HepG2 (cell line): ENCODE data around the gene DHX34. TPM values are rescaled to one million over a fixed set of nuclear protein-coding genes. Genes with fewer than 3 reads are reported as not detected.
A peak's percentile ranks its signal among the peaks of the same experiment; 100 is the strongest.

Source experiments
- GFI1 ChIP-seq: sonication (generic); formaldehyde crosslinking; IDR thresholded peaks from 2 replicates; pipeline ENCODE4 v1.5.0; 2020; ENCODE audit warnings: missing genetic modification reagents, mild to moderate bottlenecking, borderline replicate concordance
- MIER2 ChIP-seq: IDR thresholded peaks from 2 replicates; pipeline ENCODE4 v1.6.1; 2016; ENCODE audit warnings: missing biosample characterization, missing genetic modification reagents
- NR2F2 ChIP-seq: IDR thresholded peaks from 2 replicates; pipeline ENCODE4 v1.6.1; 2012; ENCODE audit warnings: low read depth, inconsistent platforms, borderline replicate concordance
- PCBP1 ChIP-seq: fragments of 200-400 bp; formaldehyde crosslinking; IDR thresholded peaks from 2 replicates; pipeline ENCODE4 v1.6.1; 2017; ENCODE audit warnings: mild to moderate bottlenecking, low read depth, low read length, borderline replicate concordance
- POGZ ChIP-seq: sonication (generic); formaldehyde crosslinking; IDR thresholded peaks from 2 replicates; pipeline ENCODE4 v1.4.0; 2020; ENCODE audit warnings: mild to moderate bottlenecking, missing genetic modification reagents
- RFX5 ChIP-seq: IDR thresholded peaks from 2 replicates; pipeline ENCODE4 v1.6.1; 2011; ENCODE audit warnings: low read depth, low read length, improper control_type of control experiment
- RFXAP ChIP-seq: sonication (generic); formaldehyde crosslinking; IDR thresholded peaks from 2 replicates; pipeline ENCODE4 v1.4.0; 2020; ENCODE audit warnings: missing genetic modification reagents, borderline replicate concordance
- TCF7 ChIP-seq: sonication (generic); IDR thresholded peaks from 2 replicates; pipeline ENCODE4 v1.6.1; 2016; ENCODE audit warnings: antibody characterized with exemption, low read depth
- ZNF451 ChIP-seq: sonication (generic); formaldehyde crosslinking; IDR thresholded peaks from 2 replicates; pipeline ENCODE4 v1.5.0; 2020; ENCODE audit warnings: mild to moderate bottlenecking, missing genetic modification reagents
- ZNF496 ChIP-seq: sonication (generic); formaldehyde crosslinking; IDR thresholded peaks from 2 replicates; pipeline ENCODE4 v1.8.1; 2023; ENCODE audit warnings: mild to moderate bottlenecking, moderate library complexity, missing genetic modification reagents; ENCODE audit not compliant: insufficient replicate concordance
- ZNF709 ChIP-seq: sonication (generic); formaldehyde crosslinking; IDR thresholded peaks from 2 replicates; pipeline ENCODE4 v1.5.0; 2020; ENCODE audit warnings: mild to moderate bottlenecking, missing genetic modification reagents
- ZNF879 ChIP-seq: sonication (generic); formaldehyde crosslinking; IDR thresholded peaks from 2 replicates; pipeline ENCODE4 v1.8.1; 2023; ENCODE audit warnings: missing genetic modification reagents
- ZSCAN9 ChIP-seq: IDR thresholded peaks from 2 replicates; pipeline ENCODE4 v1.6.1; 2016; ENCODE audit warnings: borderline replicate concordance
- polyA plus RNA-seq, 8 experiments: library from polyadenylated mRNA; depleted of rRNA in 3 of 8; stranded (reverse) in 7 of 8; unstranded in 1 of 8; fragments of >200 nt; fragmentation: Illumina TruSeq in 4 of 8; extraction: Trizol in 4 of 8; gene quantifications; 2 replicates each; pipeline versions ENCODE4 v1.2.1 to v1.2.3, GENCODE V29; 2011 to 2016; ENCODE audit warnings: low read depth in 4 of 8, missing spikeins in 1 of 8, mixed read lengths in 1 of 8; ENCODE audit not compliant: insufficient read depth in 1 of 8
- total RNA-seq, 5 experiments: library from RNA; depleted of rRNA; stranded (reverse); fragments of >200 nt; fragmentation: Illumina TruSeq; extraction: Trizol; gene quantifications; 2 replicates each; pipeline ENCODE4 v1.2.3, GENCODE V29; 2016; ENCODE audit warnings: low read depth in 1 of 5
- TF ChIP-seq, protein P1 (sequence below): sonication (generic); formaldehyde crosslinking; IDR thresholded peaks from 2 replicates; pipeline ENCODE4 v1.9.0; 2021; ENCODE audit warnings: missing genetic modification reagents, borderline replicate concordance
- TF ChIP-seq, protein P2 (sequence below): sonication (generic); formaldehyde crosslinking; IDR thresholded peaks from 2 replicates; pipeline ENCODE4 v1.5.0; 2020; ENCODE audit warnings: mild to moderate bottlenecking, missing genetic modification reagents, borderline replicate concordance
- TF ChIP-seq, protein P3 (sequence below): sonication (generic); formaldehyde crosslinking; IDR thresholded peaks from 2 replicates; pipeline ENCODE4 v1.4.0; 2020; ENCODE audit warnings: missing genetic modification reagents
- TF ChIP-seq, protein P4 (sequence below): sonication (generic); formaldehyde crosslinking; IDR thresholded peaks from 2 replicates; pipeline ENCODE4 v1.4.0; 2020; ENCODE audit warnings: missing genetic modification reagents, borderline replicate concordance

Gene DHX34
- total and polyA plus RNA-seq, 2 of the 13 experiments (the other 11 are each of a cell fraction or from before 2014, with no cell fraction given): 9.2 to 12.0 TPM

DNA sequence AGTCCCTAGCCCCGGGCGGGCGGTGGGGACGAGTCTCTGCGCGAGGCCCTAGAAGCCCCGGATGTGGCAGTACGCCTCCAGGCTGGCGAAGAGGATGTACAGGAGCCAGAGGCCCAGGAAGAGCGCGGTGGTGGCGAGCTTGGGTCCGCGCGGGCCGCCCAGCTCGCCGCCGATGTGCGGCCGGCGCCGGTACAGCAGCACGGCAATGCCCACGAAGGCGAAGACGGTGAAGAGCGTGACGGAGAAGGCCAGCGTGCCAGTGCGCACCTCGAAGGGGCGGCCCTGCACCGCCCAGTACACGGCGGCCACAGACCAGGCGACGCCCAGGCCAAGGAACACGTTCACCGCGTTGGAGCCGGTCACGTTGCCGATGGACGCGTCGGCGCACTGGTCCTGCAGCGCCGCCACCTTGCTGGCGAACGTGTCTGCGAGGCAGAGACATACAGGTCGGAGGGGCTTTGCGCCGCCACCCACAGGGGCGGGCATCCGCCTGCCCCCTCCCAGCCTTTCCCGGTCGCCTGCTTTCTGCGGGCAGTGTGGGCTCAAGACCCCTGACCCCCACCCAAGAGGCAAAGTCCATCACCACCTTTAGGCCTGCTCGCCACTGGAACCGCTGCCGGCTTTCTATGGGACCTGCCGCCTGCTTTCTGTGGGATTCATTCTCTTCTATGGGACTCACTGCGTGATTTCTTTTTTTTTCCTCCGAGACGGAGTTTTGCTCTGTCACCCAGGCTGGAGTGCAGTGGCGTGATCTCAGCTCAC lies 81.1 kb downstream of the DHX34 start (continued):
- TF ChIP-seq, protein P1, sequence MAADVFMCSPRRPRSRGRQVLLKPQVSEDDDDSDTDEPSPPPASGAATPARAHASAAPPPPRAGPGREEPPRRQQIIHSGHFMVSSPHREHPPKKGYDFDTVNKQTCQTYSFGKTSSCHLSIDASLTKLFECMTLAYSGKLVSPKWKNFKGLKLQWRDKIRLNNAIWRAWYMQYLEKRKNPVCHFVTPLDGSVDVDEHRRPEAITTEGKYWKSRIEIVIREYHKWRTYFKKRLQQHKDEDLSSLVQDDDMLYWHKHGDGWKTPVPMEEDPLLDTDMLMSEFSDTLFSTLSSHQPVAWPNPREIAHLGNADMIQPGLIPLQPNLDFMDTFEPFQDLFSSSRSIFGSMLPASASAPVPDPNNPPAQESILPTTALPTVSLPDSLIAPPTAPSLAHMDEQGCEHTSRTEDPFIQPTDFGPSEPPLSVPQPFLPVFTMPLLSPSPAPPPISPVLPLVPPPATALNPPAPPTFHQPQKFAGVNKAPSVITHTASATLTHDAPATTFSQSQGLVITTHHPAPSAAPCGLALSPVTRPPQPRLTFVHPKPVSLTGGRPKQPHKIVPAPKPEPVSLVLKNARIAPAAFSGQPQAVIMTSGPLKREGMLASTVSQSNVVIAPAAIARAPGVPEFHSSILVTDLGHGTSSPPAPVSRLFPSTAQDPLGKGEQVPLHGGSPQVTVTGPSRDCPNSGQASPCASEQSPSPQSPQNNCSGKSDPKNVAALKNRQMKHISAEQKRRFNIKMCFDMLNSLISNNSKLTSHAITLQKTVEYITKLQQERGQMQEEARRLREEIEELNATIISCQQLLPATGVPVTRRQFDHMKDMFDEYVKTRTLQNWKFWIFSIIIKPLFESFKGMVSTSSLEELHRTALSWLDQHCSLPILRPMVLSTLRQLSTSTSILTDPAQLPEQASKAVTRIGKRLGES (CRISPR knock-in tag): no peak
- TF ChIP-seq MIER2 (peak; percentile 68; the same call in 1 of the 2 replicates), POGZ (CRISPR knock-in tag) (0 out of 2 replicates have a peak, but pooled peaks have one; percentile 32), PCBP1 (no peak), ZNF451 (CRISPR knock-in tag) (peak; percentile 81; the same call in 1 of the 2 replicates), ZNF496 (no peak), TCF7 (no peak), ZSCAN9 (no peak), NR2F2 (no peak), RFX5 (no peak), ZNF709 (CRISPR knock-in tag) (peak; percentile 96), RFXAP (no peak), GFI1 (CRISPR knock-in tag) (no peak), ZNF879 (CRISPR knock-in tag) (0 out of 2 replicates have a peak, but pooled peaks have one; percentile 28)
- TF ChIP-seq, protein P2, sequence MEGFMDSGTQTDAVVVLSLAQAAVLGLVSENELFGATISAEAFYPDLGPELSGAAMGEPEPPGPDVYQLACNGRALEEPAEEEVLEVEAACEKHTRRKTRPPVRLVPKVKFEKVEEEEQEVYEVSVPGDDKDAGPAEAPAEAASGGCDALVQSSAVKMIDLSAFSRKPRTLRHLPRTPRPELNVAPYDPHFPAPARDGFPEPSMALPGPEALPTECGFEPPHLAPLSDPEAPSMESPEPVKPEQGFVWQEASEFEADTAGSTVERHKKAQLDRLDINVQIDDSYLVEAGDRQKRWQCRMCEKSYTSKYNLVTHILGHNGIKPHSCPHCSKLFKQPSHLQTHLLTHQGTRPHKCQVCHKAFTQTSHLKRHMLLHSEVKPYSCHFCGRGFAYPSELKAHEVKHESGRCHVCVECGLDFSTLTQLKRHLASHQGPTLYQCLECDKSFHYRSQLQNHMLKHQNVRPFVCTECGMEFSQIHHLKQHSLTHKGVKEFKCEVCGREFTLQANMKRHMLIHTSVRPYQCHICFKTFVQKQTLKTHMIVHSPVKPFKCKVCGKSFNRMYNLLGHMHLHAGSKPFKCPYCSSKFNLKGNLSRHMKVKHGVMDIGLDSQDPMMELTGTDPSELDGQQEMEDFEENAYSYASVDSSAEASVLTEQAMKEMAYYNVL (CRISPR knock-in tag): no peak
- TF ChIP-seq, protein P3, sequence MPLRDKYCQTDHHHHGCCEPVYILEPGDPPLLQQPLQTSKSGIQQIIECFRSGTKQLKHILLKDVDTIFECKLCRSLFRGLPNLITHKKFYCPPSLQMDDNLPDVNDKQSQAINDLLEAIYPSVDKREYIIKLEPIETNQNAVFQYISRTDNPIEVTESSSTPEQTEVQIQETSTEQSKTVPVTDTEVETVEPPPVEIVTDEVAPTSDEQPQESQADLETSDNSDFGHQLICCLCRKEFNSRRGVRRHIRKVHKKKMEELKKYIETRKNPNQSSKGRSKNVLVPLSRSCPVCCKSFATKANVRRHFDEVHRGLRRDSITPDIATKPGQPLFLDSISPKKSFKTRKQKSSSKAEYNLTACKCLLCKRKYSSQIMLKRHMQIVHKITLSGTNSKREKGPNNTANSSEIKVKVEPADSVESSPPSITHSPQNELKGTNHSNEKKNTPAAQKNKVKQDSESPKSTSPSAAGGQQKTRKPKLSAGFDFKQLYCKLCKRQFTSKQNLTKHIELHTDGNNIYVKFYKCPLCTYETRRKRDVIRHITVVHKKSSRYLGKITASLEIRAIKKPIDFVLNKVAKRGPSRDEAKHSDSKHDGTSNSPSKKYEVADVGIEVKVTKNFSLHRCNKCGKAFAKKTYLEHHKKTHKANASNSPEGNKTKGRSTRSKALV: peak; percentile 86
- TF ChIP-seq, protein P4, sequence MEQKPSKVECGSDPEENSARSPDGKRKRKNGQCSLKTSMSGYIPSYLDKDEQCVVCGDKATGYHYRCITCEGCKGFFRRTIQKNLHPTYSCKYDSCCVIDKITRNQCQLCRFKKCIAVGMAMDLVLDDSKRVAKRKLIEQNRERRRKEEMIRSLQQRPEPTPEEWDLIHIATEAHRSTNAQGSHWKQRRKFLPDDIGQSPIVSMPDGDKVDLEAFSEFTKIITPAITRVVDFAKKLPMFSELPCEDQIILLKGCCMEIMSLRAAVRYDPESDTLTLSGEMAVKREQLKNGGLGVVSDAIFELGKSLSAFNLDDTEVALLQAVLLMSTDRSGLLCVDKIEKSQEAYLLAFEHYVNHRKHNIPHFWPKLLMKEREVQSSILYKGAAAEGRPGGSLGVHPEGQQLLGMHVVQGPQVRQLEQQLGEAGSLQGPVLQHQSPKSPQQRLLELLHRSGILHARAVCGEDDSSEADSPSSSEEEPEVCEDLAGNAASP: no peak
